ENCODE results near the gene PIP5KL1.
A peak's percentile ranks its signal among the peaks of the same experiment; 100 is the strongest.

Gene PIP5KL1, protein sequence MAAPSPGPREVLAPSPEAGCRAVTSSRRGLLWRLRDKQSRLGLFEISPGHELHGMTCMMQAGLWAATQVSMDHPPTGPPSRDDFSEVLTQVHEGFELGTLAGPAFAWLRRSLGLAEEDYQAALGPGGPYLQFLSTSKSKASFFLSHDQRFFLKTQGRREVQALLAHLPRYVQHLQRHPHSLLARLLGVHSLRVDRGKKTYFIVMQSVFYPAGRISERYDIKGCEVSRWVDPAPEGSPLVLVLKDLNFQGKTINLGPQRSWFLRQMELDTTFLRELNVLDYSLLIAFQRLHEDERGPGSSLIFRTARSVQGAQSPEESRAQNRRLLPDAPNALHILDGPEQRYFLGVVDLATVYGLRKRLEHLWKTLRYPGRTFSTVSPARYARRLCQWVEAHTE

DNA sequence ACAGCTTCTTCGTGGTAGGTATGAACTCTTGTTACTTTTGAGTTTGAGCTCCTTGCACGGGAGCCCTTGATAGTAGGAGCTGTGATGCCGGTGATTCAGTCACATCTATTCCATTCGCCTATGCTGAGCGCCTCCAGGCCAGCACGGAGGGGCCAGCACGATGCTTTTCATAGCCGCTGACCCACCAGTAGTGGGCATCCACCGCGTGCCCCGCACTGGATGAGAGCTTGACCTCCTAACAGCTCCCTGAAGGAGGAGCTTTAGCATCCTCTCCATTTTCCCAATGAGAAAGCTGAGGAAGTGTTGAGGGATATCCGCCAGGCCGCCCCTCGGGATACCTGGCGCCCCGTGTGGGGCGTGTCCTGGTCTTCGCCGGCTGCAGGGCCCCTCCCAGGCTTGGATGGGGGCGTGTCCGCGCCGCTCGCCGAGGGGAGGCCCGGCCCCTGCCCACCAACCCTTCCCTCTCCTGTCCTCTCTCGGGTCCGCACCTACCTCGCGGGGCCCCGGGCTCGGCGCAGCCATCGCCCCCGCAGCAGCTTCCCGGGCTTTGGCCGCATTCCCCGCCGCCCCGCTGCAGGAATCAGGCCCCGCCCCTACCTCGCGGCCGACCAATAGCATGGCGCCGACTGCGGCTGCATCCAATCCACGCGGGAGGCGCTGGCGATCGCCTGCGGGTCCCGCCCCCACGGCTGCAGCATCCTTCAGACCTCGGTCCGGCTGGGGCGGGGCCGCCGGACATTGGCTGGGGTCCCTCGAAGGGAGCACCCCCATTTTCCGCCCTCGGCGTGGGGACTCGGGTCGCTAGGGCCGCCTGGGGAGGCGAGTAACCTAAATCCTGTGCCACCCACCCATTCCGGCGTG, at the start of gene PIP5KL1:
TSS of gene PIP5KL1 (minus strand) at position 547 of the 861 bp plus-strand sequence. CDS start at position 522, 25 bp downstream.
- DNase-seq, result peak; percentile 83

DNA sequence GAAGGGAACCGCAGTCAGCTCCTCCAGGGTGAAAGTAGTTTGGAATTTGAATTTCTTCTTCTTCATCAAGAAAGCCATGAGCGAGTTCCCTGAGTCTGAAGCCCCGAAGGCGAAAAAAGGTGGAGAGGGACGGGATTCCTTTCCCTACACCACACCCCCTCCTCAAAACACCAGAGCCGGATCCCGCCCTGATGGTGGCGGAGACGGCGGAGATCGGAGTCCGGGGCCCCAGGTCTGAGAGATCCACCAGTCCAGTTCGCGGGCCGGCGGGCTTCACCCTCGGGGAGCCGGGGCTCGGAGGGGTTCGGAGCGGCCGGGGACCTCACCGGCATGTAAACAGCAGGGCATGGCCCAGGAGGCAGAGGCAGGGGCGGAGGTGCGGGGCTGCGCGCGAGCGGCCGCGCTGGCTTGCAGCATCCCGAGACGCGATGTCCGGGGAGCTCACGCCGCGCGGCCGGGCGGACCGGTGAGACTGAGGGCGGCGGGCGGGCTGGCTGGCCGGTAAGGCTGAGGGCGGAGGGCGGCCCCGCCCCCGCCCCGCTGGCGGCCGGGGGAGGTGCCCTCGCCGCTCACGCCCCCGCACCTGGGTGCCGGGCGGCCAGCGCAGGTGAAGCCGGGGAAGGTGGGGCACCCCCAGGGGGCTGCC, 49.6 kb upstream of the PIP5KL1 start:
- peak; percentile 58 for DNase-seq

DNA sequence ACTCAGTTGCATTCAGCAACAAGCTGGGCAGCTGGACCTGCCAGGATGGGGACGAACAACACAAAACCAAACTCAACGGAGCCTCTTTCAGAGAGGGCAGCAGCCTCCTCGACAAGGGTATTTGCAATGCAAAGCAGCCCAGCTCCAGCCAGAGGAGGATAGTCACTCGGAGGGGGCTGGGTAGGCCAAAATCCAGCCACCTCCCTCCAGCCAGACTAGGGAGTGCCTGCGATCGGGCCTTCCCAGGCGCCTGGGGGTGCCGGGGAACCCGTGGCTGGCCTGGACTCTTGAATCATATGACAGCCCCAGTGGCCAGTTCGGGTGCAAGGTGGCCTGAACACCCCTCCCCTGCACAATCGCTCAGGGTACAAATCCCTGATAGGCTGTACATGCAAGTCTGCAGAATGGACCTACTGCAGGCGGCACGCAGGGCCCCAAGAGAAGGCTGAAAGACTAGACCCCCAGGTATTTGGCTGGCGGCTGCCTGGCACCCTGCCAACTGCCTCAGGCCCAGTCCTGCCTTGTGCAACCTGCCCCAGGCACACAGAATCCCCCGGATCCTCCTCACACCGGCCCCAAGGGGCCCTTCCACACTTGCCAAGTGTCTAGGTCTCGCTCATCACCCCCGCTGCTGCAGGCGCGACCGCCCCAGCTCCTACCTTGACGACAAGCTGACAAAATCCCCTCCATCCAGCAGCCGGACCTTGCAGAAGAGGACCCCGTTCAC, 48.9 kb upstream of the PIP5KL1 start:
- DNase-seq, result no peak

DNA sequence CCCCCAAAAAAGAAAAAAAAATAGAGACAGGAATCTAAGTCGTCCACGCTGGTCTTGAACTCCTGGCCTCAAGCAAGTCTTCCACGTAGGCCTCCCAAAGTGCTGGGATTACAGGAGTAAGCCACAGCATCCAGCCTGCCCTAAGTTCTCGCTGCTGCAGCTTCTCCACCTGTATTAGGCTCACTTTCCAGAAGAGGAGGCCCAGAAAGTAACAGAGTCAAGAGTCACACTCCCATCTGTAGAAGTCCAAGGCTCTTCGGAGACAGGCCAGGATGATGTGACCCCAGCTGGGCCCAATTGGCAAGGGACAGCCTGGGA, 48.4 kb upstream of the PIP5KL1 start:
- no peak for DNase-seq

DNA sequence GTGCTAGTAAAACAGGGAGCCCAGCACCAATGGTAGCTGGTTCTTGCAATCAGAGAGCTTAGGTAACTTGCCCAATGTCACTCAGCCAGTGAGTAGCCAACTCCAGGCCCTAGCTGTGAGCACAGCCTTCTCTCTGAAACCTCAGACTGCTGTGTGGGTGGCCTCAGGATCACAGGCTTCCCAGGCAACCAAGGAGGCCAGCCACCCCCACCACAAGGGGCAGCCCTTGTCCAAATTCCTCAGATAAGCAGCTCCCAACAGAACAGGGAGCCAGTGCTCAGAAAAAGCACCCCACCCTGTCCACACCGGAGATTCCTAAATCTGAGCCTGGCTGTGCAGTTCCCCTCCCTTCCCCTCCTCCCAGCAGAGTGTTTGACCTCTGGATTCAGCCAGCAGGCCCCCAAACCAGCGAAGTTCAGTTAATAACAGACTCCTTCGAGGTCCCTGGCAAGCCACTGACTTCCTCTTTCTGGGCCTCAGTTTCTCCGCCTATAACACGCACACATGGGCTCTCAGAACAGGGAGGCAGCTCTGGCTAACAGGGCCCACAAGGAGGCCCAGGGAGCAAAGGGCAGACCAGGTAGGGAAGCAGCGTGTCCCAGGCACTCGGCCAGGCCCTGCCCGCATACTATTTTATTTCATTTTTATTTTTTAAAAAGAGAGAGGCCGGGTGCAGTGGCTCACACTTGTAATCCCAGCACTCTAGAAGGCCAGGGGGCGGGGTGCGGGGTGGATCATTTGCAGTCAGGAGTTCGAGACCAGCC, 47.5 kb upstream of the PIP5KL1 start:
- DNase-seq, result no peak

DNA sequence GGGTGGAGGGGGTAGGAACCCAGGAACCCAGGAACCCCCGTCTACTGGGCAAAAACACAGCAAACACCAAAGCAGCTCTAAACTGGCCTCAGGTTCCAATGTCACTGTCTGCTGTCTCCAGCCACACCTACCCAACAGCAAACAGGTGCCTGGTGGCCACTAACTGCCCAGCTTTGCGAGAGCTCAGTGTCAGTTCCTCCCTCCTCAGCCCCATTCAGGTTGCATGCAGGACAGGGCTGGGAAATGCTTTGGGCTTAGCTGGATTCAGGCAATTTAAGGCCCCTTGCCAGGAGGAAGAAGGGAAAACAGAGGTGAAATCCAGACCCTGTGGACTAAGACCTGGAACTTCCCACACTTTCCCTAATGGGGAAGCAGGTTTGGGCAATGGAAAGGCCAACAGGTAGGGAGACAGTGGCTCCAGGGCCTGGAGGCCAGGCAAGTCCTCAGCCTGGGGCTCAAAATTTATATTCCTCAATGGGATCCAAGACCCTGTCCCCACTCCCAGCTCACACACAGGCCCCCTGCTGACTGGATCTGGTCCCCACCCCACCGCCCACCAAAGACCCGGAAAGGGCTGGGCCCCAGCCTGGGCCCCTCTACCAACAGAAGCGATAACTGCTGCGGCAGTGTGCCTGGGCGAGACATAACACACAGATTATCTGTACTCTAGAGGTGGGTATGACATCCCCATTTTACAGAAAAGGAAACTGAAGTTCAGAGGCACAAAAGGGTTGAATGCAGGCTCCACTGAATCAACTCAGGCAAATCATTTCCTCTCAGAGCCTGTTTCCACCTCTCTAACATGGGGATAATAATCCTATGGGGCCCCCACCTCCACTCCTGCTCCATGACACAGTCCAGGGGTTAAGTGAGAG, 46.7 kb upstream of the PIP5KL1 start:
- no peak for DNase-seq

DNA sequence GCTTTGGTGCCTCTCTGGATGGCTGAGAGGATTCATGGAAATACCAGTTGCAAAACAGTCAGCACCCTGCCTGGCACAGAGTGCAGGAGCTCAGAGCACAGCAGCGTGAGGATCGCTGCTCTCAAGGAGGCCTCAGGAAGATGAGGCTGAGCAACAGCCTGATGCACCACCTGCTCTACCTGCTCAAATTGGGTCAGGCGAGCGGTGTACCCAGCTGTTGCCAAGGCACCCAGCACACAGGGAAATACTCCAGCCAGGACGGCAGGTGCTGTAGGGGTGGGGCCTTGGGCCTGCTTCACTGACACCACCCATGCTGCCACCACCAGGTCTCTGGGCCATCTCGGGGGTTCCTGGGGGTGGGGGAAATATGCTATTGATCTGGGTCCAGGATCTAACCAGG, 45.9 kb upstream of the PIP5KL1 start:
- DNase-seq, result peak; percentile 91

DNA sequence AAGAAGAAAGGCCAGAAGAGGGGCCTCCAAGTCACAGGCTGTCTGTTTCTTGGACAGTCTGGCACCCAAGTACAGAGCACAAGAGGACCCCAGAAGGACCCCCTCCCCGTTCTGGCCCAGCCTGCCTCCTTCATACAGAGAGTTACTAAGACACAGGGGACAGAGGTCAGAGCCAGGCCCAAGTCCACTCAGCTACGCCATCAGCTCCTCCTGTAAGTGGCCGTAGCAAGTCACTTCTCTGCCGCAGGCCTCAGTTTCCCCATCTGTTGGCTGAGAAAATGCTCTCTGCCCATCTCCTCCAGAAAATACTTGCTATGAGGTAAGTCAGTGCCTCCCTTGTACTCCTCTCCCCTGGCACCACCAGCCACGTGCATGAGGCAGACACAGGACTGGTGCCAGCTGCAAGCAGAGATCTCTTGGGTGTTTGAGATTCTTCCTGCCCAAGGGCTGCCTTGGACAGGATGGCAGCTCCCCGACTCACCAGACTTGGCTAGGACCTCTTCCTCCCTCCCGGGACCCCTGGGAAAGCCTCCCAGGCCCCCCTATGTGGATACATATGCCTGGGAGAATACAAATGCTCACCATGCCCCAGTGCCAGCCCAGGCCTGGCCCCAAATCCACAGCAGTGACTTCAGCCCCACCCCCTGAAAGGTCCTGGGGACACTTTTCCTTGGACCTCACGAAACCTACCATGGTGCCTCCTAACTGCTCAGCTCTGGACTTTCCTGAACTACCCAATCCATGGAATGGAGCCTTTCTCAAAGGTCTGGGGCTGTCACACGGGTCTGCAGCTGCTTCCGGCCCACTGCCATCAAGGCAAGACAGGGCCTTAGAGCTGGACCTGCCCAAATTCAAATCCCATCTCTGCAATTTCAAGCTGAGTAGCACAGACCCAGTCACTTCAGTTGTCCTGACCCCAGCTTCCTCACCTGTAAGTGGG, 45.1 kb upstream of the PIP5KL1 start:
- DNase-seq, result no peak

DNA sequence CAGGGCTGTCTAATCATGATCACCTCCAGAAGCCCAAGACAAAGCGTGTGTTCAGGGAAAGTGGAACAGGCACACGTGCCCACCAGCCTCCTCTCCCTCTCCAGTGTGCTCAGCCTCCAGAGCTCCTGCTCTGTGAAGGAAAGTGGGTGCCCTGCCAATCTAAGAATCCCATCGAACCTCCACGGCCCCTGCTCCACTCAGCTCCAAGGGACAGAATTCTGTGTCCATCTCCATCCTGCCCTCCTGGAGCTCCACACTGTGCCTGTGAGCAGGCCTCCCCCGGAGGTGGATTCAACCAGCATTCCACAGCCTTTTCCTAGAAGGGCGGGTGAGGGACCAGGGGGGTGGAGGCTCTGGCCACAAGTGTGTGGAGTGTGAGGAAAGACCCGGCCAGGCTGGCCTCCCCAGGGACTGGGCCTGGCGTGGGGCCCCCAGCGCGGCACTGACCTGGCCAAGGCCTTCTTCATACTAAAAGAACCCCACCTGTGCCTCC, 44.2 kb upstream of the PIP5KL1 start:
- DNase-seq, result no peak

DNA sequence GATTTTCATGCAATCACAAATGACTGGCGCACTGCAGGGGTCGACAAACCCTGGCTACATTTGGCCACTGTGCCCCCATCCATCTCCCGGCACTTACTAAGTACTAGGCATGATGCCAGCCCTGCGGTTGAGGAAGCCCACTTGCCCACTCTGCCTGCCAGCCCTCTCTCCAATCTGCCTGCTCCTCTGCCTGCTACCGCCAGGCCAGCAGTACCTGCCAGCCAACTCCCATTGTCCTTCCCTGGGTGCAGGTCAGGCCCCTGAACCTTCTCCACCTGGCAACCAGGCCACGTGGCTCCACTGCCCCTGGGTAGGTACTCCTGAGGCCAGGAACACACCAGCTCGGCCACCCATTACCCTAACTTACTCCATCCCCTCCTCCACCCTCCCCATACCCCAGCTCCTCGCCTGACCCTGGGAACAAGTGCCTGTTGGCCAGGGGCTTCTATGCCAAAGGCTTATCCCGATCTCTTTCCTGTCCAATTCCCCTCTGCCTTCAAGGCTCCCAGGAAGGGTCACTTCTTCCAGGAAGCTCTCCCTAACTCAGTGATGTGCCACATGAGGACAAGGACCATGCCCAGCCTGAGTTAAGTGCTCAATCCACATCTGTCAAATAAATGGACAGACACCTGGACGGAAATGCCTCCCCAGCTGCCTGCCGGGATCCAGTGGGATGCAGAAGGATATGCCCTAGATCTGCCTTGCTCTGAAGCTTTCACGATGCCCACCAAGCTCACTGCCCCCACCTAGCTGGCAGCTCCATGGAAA, 43.6 kb upstream of the PIP5KL1 start:
- no peak for DNase-seq

DNA sequence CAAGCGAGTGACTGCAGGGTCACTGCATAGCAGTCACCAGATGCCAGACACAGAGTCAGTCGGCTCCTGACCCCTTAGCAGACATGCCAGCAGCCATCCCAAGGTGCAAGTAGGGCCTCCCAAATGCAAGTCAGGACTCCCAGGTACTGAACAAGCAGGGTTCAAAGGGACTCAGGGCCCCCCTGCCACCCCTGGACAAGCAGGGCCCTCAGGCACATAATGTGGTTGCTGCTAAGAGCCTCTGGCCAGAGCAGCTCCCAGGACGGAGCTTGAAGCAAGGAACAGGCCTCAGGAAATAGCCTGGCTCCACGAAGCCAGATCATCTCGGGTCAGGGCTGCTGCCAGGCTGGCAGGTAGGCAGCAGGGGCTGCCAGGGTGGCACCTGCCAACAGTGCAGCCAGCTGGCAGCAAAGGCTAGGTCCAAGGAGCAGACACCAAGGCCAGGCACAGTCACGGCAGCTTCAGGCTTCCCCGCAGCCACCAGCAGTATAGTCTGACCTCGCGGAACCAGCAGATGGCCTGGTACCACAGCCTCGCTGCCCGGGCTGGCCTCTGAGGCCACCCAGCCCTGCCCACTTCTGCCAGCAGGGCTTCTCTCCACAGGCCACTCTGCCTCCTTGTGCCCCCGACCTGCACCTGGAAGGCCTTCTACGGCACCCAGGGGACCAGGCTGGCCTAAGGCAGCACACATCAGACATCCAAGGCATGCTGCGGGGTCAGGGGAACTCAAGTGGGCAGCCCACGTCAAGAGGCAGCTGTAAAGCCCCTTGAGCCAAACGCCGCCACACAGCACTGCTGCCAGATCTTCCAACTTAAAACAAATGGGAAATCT, 42.8 kb upstream of the PIP5KL1 start:
- DNase-seq, result no peak

DNA sequence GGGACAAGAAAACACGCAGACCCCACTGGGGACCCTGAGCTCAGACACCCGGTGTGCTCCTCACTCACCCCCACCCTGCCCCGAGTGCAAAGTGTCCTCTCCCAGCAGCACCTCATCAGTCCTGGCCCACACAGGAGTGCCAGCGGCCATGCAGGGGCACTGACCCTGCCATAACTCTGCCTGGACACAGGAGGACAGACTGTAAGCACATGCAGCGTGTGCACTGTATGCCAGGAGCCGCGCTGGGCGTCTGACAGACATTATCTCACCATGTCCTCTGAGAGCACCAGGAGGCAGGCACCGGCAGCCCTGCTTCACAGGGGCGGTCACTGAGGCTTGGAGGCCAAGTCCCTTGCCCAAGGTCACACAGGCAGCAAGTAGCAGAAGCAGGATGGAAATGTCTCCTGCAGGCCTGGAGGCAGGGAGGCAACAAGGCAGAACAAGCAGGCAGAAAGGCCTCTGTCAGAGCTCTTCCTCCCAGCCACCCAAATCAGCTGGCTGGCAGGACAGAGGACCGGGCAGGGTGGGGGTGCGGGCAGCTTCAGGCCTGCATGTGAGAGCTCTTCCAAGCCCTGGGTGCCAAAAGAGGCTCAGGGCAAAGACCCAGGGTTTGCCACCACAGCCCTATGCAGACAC, 41.8 kb upstream of the PIP5KL1 start:
- no peak for DNase-seq

DNA sequence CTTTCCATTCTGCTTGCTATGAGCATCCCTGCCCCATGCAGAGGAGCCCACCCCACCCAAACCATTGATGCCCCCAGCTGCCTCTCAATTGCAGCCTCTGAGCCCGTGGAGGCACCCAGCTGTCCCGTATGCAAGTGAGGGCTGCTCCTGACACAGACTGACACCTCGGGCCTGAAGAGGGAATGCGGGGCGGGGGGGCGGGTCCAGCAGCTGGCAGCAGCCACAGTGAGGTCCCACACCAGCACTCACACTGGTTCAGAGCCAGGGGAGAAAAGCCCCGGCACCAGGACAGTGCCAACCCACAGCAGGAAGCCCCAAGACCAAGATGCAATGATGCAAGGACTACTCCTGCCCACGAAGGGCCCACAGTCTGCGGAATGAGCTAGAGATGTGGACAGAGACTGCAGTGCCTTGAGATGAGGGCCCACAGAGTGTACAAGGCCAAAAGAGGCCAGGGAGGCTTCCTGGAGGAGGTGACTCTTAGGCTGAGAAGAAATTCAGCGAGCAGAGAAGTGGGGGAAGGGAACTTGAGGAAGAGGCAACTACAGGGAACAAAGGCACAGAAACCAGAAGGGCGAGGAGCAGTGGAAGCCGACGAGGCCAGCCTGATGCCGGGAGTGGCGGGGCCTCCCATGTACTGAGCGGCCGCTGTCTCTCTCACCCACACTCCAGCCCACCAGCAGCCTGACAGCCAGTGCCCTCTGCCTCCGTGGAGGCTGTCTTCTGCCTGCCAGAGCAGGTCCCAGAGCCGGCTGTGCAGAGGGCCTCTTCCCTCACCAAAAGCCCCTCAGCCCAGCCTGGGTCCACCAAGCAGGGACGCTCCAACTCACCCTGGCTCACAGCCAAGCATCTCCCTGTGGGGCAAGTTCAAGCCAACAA, 41.0 kb upstream of the PIP5KL1 start:
- DNase-seq, result no peak

DNA sequence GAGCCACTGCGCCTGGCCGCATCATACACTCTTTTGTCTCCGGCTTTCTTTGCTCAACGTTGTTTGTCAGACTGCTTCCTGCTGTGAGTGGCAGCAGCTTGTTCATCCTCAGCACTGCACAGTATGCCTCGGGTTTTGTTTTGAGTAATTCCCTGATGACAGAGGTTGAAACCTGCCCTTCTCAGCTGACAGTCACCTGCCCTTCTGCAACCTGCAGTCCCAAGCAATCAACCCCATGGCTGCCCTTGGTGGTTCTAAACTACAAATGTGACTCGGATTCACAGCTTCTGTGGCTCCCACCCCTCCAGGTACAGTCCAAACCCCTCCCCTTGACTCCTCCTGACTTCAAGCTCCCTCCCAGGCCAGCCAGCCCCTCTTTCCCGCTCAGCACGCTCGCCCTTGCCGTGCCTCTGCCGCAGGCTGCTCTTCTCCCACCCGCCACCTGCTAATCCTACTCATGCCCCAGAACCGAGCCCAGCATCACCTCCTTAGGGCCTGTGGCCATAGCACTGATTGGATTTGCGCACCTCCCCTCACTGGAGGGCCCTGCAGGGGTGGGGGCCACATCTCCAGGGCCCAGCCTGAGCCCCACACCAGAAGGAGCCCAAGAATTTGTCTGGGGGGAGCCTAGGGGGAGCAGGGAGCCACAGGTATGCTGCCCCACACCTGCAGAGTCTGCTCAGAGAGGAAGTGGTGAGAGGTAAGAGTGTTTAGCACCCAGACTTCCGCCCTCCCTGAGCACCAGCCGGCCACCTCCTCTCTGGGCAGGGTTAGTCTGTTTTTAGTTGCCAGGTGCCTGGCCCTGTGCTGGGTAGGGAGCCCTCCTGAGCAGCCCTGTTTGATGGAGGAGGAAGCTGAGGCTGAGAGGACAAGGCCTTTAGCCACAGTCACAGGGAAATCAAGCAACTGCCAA, 40.1 kb upstream of the PIP5KL1 start:
- peak; percentile 74 for DNase-seq

DNA sequence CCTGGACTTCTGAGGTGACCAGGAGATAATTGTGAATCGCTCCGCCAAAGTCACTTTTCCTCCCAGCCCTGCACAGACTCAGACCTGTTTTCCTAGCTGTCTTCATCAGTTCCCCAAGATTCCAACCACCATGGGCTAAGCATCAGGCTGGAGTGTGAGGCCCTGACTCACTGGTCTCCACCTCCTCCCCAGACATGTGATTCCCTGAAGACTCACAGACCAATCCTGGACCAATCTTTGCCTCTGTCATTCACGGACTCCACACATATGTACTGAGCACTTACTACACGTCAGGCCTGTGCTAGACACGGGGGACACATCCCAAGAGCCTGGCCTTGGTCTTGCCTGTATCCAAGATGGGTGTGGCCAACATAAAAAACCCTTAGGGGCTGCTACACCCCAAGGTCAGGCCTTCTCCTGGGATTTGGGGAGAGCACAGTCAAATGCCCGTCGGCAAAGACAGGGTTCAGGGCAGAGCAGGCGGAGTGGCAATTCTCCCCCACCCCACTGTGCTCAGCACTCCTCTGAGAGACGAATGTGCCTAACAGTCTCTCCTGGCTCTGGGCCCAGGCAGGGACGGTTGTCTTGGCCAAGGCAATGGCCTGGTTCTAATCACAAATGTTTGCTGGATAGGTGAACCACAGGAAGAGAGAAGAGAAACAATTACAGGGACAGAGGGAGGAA, 38.3 kb upstream of the PIP5KL1 start:
- no peak for DNase-seq
